ENCODE results near the gene SLC30A10.
"Not testable (repeated sequence)": the region's sequence is repeated elsewhere in the genome, so short reads cannot be mapped to it uniquely, and the experiment has no call there.

DNA sequence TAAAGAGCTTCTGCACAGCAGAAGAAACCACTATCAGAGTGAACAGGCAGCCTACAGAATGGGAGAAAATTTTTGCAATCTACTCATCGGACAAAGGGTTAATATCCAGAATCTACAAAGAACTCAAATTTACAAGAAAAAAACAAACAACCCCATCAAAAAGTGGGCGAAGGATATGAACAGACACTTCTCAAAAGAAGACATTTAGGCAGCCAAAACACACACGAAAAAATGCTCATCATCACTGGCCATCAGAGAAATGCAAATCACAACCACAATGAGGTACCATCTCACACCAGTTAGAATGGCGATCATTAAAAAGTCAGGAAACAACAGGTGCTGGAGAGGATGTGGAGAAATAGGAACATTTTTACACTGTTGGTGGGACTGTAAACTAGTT lies 36.5 kb downstream of the SLC30A10 start:
- TF ChIP-seq POLR2A, CTCF (IDR thresholded peaks at IDR 0.05): not testable (repeated sequence)

All from Peyer's patch (tissue), 4 donors.